HepG2 (cell line): ENCODE results near the gene PKMYT1. TPM values are rescaled to one million over a fixed set of nuclear protein-coding genes. Genes with fewer than 3 reads are reported as not detected.

Experiments used
- DNMT3B ChIP-seq: conservative IDR thresholded peaks from 2 replicates; pipeline ENCODE4 v1.6.1; 2016; ENCODE audit warnings: missing biosample characterization, control low read depth
- DR1 ChIP-seq: sonication (generic); formaldehyde crosslinking; IDR thresholded peaks from 2 replicates; pipeline ENCODE4 v1.8.0; 2021; ENCODE audit warnings: mild to moderate bottlenecking, missing genetic modification reagents, inconsistent platforms
- ETV5 ChIP-seq: IDR thresholded peaks from 2 replicates; pipeline ENCODE4 v1.6.1; 2018; ENCODE audit warnings: missing biosample characterization, missing genetic modification reagents, inconsistent platforms, borderline replicate concordance
- FOXK1 ChIP-seq: sonication (generic); formaldehyde crosslinking; IDR thresholded peaks from 2 replicates; pipeline ENCODE4 v1.4.0; 2020; ENCODE audit warnings: low read depth, missing genetic modification reagents, borderline replicate concordance
- GFI1 ChIP-seq: sonication (generic); formaldehyde crosslinking; IDR thresholded peaks from 2 replicates; pipeline ENCODE4 v1.5.0; 2020; ENCODE audit warnings: missing genetic modification reagents, mild to moderate bottlenecking, borderline replicate concordance
- HDAC2 ChIP-seq: sonication (generic); formaldehyde crosslinking; IDR thresholded peaks from 2 replicates; pipeline ENCODE4 v1.4.0; 2020; ENCODE audit warnings: missing genetic modification reagents
- HOXD1 ChIP-seq: sonication (generic); formaldehyde crosslinking; IDR thresholded peaks from 2 replicates; pipeline ENCODE4 v1.5.0; 2020; ENCODE audit warnings: missing genetic modification reagents
- MYC ChIP-seq: sonication (generic); formaldehyde crosslinking; IDR thresholded peaks from 2 replicates; pipeline ENCODE4 v1.9.0; 2021; ENCODE audit warnings: missing genetic modification reagents, borderline replicate concordance
- NCOA5 ChIP-seq: sonication (generic); formaldehyde crosslinking; IDR thresholded peaks from 2 replicates; pipeline ENCODE4 v1.4.0; 2020; ENCODE audit warnings: missing genetic modification reagents
- NFATC3 ChIP-seq: sonication (generic); formaldehyde crosslinking; IDR thresholded peaks from 2 replicates; pipeline ENCODE4 v1.5.1; 2020; ENCODE audit warnings: mild to moderate bottlenecking, missing genetic modification reagents
- NPAS2 ChIP-seq: sonication (generic); formaldehyde crosslinking; IDR thresholded peaks from 2 replicates; pipeline ENCODE4 v1.8.0; 2022; ENCODE audit warnings: mild to moderate bottlenecking, missing genetic modification reagents, borderline replicate concordance
- PAX8 ChIP-seq: sonication (generic); formaldehyde crosslinking; IDR thresholded peaks from 2 replicates; pipeline ENCODE4 v1.8.0; 2022; ENCODE audit warnings: mild to moderate bottlenecking, missing genetic modification reagents, borderline replicate concordance
- STAG1 ChIP-seq: sonication (generic); formaldehyde crosslinking; IDR thresholded peaks from 2 replicates; pipeline ENCODE4 v1.4.0; 2020; ENCODE audit warnings: missing genetic modification reagents
- YEATS4 ChIP-seq: sonication (generic); formaldehyde crosslinking; IDR thresholded peaks from 2 replicates; pipeline ENCODE4 v1.4.0; 2020; ENCODE audit warnings: missing genetic modification reagents, borderline replicate concordance
- ZC3H4 ChIP-seq: sonication (generic); formaldehyde crosslinking; IDR thresholded peaks from 2 replicates; pipeline ENCODE4 v1.4.0; 2020; ENCODE audit warnings: missing genetic modification reagents, borderline replicate concordance
- ZFP82 ChIP-seq: sonication (generic); formaldehyde crosslinking; IDR thresholded peaks from 2 replicates; pipeline ENCODE4 v1.5.1; 2020; ENCODE audit warnings: mild to moderate bottlenecking, missing genetic modification reagents, borderline replicate concordance
- ZKSCAN1 ChIP-seq: fragments of 150-350 bp; IDR thresholded peaks from 2 replicates; pipeline ENCODE4 v1.6.1; 2014; ENCODE audit warnings: low read length
- ZNF180 ChIP-seq: sonication (generic); formaldehyde crosslinking; IDR thresholded peaks from 2 replicates; pipeline ENCODE4 v1.4.0; 2020; ENCODE audit warnings: low read depth, missing genetic modification reagents, borderline replicate concordance
- ZNF432 ChIP-seq: sonication (generic); formaldehyde crosslinking; IDR thresholded peaks from 2 replicates; pipeline ENCODE4 v1.5.0; 2020; ENCODE audit warnings: missing genetic modification reagents, mild to moderate bottlenecking, borderline replicate concordance
- ZNF605 ChIP-seq: sonication (generic); formaldehyde crosslinking; IDR thresholded peaks from 2 replicates; pipeline ENCODE4 v1.8.0; 2022; ENCODE audit warnings: mild to moderate bottlenecking, missing genetic modification reagents
- ZNF768 ChIP-seq: sonication (generic); formaldehyde crosslinking; IDR thresholded peaks from 2 replicates; pipeline ENCODE4 v1.4.0; 2020; ENCODE audit warnings: missing genetic modification reagents
- ZNF790 ChIP-seq: sonication (generic); formaldehyde crosslinking; IDR thresholded peaks from 2 replicates; pipeline ENCODE4 v1.8.0; 2022; ENCODE audit warnings: missing genetic modification reagents, mild to moderate bottlenecking, borderline replicate concordance
- polyA plus RNA-seq, 8 experiments: library from polyadenylated mRNA; depleted of rRNA in 3 of 8; stranded (reverse) in 7 of 8; unstranded in 1 of 8; fragments of >200 nt; fragmentation: Illumina TruSeq in 4 of 8; extraction: Trizol in 4 of 8; gene quantifications; 2 replicates each; pipeline versions ENCODE4 v1.2.1 to v1.2.3, GENCODE V29; 2011 to 2016; ENCODE audit warnings: low read depth in 4 of 8, missing spikeins in 1 of 8, mixed read lengths in 1 of 8; ENCODE audit not compliant: insufficient read depth in 1 of 8
- total RNA-seq, 5 experiments: library from RNA; depleted of rRNA; stranded (reverse); fragments of >200 nt; fragmentation: Illumina TruSeq; extraction: Trizol; gene quantifications; 2 replicates each; pipeline ENCODE4 v1.2.3, GENCODE V29; 2016; ENCODE audit warnings: low read depth in 1 of 5
- TF ChIP-seq, protein P1 (sequence below): sonication (generic); formaldehyde crosslinking; IDR thresholded peaks from 2 replicates; pipeline ENCODE4 v1.5.1; 2020; ENCODE audit warnings: missing genetic modification reagents, mild to moderate bottlenecking, borderline replicate concordance
- TF ChIP-seq, protein P2 (sequence below): sonication (generic); formaldehyde crosslinking; IDR thresholded peaks from 2 replicates; pipeline ENCODE4 v1.4.0; 2020; ENCODE audit warnings: low read depth, missing genetic modification reagents
- TF ChIP-seq, protein P3 (sequence below): IDR thresholded peaks from 2 replicates; pipeline ENCODE4 v1.6.1; 2016; ENCODE audit warnings: low read depth

PKMYT1 gene
- total and polyA plus RNA-seq, 2 of the 13 experiments (the other 11 are each of a cell fraction or from before 2014, with no cell fraction given) = 7.0 to 27.8 TPM

DNA sequence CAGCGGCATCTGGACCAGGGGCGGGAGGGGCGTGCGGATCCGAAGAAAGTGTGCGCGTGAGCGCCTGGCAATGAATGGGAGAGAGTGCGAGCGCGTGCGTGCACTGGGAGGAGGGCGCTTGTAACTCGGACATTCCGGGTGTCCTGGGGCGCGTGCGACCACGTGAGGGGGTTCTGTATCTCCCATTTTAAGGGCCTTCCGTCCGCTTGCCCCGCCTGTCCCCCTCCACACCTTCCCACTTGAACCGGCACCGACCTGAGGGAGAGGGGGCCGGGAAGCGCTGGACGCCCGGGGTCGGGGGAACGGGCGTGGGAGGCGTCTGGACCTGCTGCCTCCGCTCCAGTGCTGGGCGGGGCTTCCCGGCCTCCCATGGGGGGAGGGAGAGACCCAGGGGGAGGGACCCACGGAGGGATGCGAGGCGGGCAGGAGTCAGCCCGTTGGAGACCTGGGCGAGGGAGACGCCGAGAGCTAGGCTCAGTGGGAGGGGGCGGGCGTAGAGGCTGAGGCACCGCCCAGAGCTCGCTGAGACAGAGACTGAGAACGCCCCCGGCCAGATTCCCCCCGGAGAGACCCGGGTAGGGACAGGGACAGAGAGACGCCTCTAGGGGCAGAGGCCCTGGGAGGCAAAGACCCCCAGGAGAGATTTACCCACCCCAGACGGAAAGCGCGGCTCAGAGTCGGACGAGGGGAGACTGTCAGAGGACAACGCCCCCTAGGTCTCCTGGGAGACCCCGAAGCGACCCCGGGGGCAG lies 16.3 kb downstream of the PKMYT1 start, which contains the start of gene KREMEN2 (continued):
- TF ChIP-seq, protein P1, sequence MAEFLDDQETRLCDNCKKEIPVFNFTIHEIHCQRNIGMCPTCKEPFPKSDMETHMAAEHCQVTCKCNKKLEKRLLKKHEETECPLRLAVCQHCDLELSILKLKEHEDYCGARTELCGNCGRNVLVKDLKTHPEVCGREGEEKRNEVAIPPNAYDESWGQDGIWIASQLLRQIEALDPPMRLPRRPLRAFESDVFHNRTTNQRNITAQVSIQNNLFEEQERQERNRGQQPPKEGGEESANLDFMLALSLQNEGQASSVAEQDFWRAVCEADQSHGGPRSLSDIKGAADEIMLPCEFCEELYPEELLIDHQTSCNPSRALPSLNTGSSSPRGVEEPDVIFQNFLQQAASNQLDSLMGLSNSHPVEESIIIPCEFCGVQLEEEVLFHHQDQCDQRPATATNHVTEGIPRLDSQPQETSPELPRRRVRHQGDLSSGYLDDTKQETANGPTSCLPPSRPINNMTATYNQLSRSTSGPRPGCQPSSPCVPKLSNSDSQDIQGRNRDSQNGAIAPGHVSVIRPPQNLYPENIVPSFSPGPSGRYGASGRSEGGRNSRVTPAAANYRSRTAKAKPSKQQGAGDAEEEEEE (CRISPR knock-in tag) = no peak
- TF ChIP-seq, protein P2, sequence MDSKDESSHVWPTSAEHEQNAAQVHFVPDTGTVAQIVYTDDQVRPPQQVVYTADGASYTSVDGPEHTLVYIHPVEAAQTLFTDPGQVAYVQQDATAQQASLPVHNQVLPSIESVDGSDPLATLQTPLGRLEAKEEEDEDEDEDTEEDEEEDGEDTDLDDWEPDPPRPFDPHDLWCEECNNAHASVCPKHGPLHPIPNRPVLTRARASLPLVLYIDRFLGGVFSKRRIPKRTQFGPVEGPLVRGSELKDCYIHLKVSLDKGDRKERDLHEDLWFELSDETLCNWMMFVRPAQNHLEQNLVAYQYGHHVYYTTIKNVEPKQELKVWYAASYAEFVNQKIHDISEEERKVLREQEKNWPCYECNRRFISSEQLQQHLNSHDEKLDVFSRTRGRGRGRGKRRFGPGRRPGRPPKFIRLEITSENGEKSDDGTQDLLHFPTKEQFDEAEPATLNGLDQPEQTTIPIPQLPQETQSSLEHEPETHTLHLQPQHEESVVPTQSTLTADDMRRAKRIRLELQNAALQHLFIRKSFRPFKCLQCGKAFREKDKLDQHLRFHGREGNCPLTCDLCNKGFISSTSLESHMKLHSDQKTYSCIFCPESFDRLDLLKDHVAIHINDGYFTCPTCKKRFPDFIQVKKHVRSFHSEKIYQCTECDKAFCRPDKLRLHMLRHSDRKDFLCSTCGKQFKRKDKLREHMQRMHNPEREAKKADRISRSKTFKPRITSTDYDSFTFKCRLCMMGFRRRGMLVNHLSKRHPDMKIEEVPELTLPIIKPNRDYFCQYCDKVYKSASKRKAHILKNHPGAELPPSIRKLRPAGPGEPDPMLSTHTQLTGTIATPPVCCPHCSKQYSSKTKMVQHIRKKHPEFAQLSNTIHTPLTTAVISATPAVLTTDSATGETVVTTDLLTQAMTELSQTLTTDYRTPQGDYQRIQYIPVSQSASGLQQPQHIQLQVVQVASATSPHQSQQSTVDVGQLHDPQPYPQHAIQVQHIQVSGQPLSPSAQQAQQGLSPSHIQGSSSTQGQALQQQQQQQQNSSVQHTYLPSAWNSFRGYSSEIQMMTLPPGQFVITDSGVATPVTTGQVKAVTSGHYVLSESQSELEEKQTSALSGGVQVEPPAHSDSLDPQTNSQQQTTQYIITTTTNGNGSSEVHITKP = no peak
- no peak for TF ChIP-seq ZNF180
- TF ChIP-seq, protein P3, sequence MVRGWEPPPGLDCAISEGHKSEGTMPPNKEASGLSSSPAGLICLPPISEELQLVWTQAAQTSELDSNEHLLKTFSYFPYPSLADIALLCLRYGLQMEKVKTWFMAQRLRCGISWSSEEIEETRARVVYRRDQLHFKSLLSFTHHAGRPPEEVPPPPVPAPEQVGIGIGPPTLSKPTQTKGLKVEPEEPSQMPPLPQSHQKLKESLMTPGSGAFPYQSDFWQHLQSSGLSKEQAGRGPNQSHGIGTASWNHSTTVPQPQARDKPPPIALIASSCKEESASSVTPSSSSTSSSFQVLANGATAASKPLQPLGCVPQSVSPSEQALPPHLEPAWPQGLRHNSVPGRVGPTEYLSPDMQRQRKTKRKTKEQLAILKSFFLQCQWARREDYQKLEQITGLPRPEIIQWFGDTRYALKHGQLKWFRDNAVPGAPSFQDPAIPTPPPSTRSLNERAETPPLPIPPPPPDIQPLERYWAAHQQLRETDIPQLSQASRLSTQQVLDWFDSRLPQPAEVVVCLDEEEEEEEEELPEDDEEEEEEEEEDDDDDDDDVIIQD (CRISPR knock-in tag) = no peak
- TF ChIP-seq PAX8 (CRISPR knock-in tag) = no peak
- no peak for TF ChIP-seq HOXD1
- no peak for TF ChIP-seq NPAS2 (CRISPR knock-in tag)
- no peak for TF ChIP-seq NCOA5 (CRISPR knock-in tag)
- TF ChIP-seq ZNF432 (CRISPR knock-in tag) = no peak
- TF ChIP-seq NFATC3 (CRISPR knock-in tag) = no peak
- 0 out of 2 replicates have a peak, but pooled peaks have one; percentile 10 for TF ChIP-seq HDAC2 (CRISPR knock-in tag)
- TF ChIP-seq DR1 (CRISPR knock-in tag) = no peak
- no peak for TF ChIP-seq STAG1 (CRISPR knock-in tag)
- peak; percentile 53; the same call in 1 of the 2 replicates for TF ChIP-seq MYC (CRISPR knock-in tag)
- no peak for TF ChIP-seq FOXK1
- TF ChIP-seq GFI1 (CRISPR knock-in tag) = no peak
- no peak for TF ChIP-seq ZNF790
- TF ChIP-seq DNMT3B (CRISPR knock-in tag) = no peak
- TF ChIP-seq YEATS4 (CRISPR knock-in tag) = no peak
- TF ChIP-seq ETV5 (CRISPR knock-in tag) = no peak
- no peak for TF ChIP-seq ZNF768 (CRISPR knock-in tag)
- TF ChIP-seq ZC3H4 = no peak
- no peak for TF ChIP-seq ZFP82 (CRISPR knock-in tag)
- no peak for TF ChIP-seq ZNF605
- TF ChIP-seq ZKSCAN1 = no peak
